CD4-positive, alpha-beta T cell treated with Interleukin-2 at 100 ng/mL for 4 hours (primary cell): ENCODE data around the gene CD180.

Experiments used
- DNase-seq: peaks from one replicate; pipeline ENCODE4 v3.0.0-alpha.2; 2020; ENCODE audit warnings: low spot score

Gene CD180

GRCh38 chr5:67211926-67212325 is 15.3 kb upstream of the CD180 start:
- no peak for DNase-seq

- DNase-seq: peak; percentile 88
Measured at GRCh38 chr5:67209141-67209771, 12.7 kb upstream of the CD180 start.

- no peak for DNase-seq
Measured at GRCh38 chr5:67208403-67208802, 11.8 kb upstream of the CD180 start.

- DNase-seq: peak; percentile 96
Measured at GRCh38 chr5:67206929-67207328, 10.3 kb upstream of the CD180 start.

GRCh38 chr5:67206461-67206860 is 9.9 kb upstream of the CD180 start:
- no peak for DNase-seq

- DNase-seq: no peak
Measured at GRCh38 chr5:67205981-67206380, 9.4 kb upstream of the CD180 start.

- no peak for DNase-seq
Measured at GRCh38 chr5:67204821-67205220, 8.2 kb upstream of the CD180 start.

GRCh38 chr5:67203701-67204074 is 7.1 kb upstream of the CD180 start:
- no peak for DNase-seq

GRCh38 chr5:67202828-67203227 is 6.2 kb upstream of the CD180 start:
- no peak for DNase-seq

GRCh38 chr5:67201897-67202549 is 5.4 kb upstream of the CD180 start:
- DNase-seq: no peak

- no peak for DNase-seq
Measured at GRCh38 chr5:67200809-67201562, 4.4 kb upstream of the CD180 start.

- no peak for DNase-seq
Measured at GRCh38 chr5:67199859-67200258, 3.3 kb upstream of the CD180 start.

GRCh38 chr5:67198917-67199316 is 2.3 kb upstream of the CD180 start:
- no peak for DNase-seq

- no peak for DNase-seq
Measured at GRCh38 chr5:67197536-67197935, 937 bp upstream of the CD180 start.

GRCh38 chr5:67195406-67196275 is 958 bp downstream of the CD180 start:
- no peak for DNase-seq

- DNase-seq: no peak
Measured at GRCh38 chr5:67194166-67194565, 2.4 kb downstream of the CD180 start.

GRCh38 chr5:67193439-67193807 is 3.2 kb downstream of the CD180 start:
- no peak for DNase-seq

- DNase-seq: no peak
Measured at GRCh38 chr5:67192719-67193438, 3.7 kb downstream of the CD180 start.

- DNase-seq: no peak
Measured at GRCh38 chr5:67190861-67191260, 5.7 kb downstream of the CD180 start.

- no peak for DNase-seq
Measured at GRCh38 chr5:67190410-67190809, 6.2 kb downstream of the CD180 start.

GRCh38 chr5:67189931-67190330 is 6.7 kb downstream of the CD180 start:
- no peak for DNase-seq

- DNase-seq: no peak
Measured at GRCh38 chr5:67189079-67189354, 7.6 kb downstream of the CD180 start.
